Endodermal cell (in vitro differentiated cells): Measurements from ENCODE around the gene MACROD2. TPM values are rescaled to one million over a fixed set of nuclear protein-coding genes. Genes with fewer than 3 reads are reported as not detected.

Source experiments
- DNase-seq: peaks from one replicate; pipeline ENCODE4 v3.0.0-alpha.2; 2017
- H3K27ac ChIP-seq: 2 replicates; pipeline ENCODE4 v1.5.1; 2013; ENCODE audit warnings: mild to moderate bottlenecking, low read depth, low read length, moderate library complexity
- H3K27me3 ChIP-seq: 2 replicates; pipeline ENCODE4 v1.6.1; 2013; ENCODE audit warnings: mild to moderate bottlenecking, low read length, moderate library complexity; ENCODE audit not compliant: insufficient read depth, control insufficient read depth, poor library complexity, severe bottlenecking
- H3K36me3 ChIP-seq: 2 replicates; pipeline ENCODE4 v1.7.0; 2013; ENCODE audit warnings: mild to moderate bottlenecking, low read length, moderate library complexity; ENCODE audit not compliant: control insufficient read depth, insufficient read depth
- H3K4me1 ChIP-seq: one replicate; pipeline ENCODE4 v1.7.0; 2013; ENCODE audit warnings: low read length; ENCODE audit not compliant: control insufficient read depth, insufficient read depth
- H3K4me3 ChIP-seq: 2 replicates; pipeline ENCODE4 v1.5.1; 2013; ENCODE audit warnings: mild to moderate bottlenecking, low read length, moderate library complexity
- H3K9ac ChIP-seq: 2 replicates; pipeline ENCODE4 v1.6.1; 2013; ENCODE audit warnings: mild to moderate bottlenecking, low read length, moderate library complexity; ENCODE audit not compliant: poor library complexity, severe bottlenecking; ENCODE audit errors: extremely low read depth
- H3K9me3 ChIP-seq: 2 replicates; pipeline ENCODE4 v1.6.1; 2013; ENCODE audit warnings: mild to moderate bottlenecking, low read length, moderate library complexity; ENCODE audit not compliant: control insufficient read depth
- H3K27ac Mint-ChIP-seq: 2 replicates; pipeline ENCODE4 v1.8.0; 2020; ENCODE audit warnings: mixed read lengths
- H3K27me3 Mint-ChIP-seq: 2 replicates; pipeline ENCODE4 v1.8.0; 2021; ENCODE audit warnings: mild to moderate bottlenecking, mixed read lengths; ENCODE audit not compliant: insufficient read depth
- H3K36me3 Mint-ChIP-seq: 2 replicates; pipeline ENCODE4 v1.8.0; 2020; ENCODE audit warnings: low read depth, mixed read lengths
- H3K4me1 Mint-ChIP-seq: 2 replicates; pipeline ENCODE4 v1.8.0; 2020; ENCODE audit warnings: mixed read lengths
- H3K4me3 Mint-ChIP-seq: 2 replicates; pipeline ENCODE4 v1.8.0; 2020; ENCODE audit warnings: mild to moderate bottlenecking, moderate library complexity, mixed read lengths
- H3K9me3 Mint-ChIP-seq: 2 replicates; pipeline ENCODE4 v1.8.0; 2020; ENCODE audit warnings: mild to moderate bottlenecking, mixed read lengths
- WGBS, 2 experiments: methylation state at CpG; one replicate each; pipeline versions ENCODE4 v1.1.5 to v1.1.7; 2013; ENCODE audit warnings: missing lambda C conversion rate in 2 of 2, mixed read lengths in 1 of 2; ENCODE audit not compliant: insufficient coverage in 1 of 2, insufficient read length in 1 of 2; 5-methylcytosine and 5-hydroxymethylcytosine counted together
- total RNA-seq, 2 donors: library from RNA; stranded (reverse); fragmentation: NEBNext Ultra II Directional in 1 of 2; extraction: Animal tissue kit (Norgen Biotek cat#: 25700) in 1 of 2; gene quantifications; 2 replicates in 1 of 2; 3 replicates in 1 of 2; pipeline ENCODE4 v1.2.1, GENCODE V29; 2021
- TF ChIP-seq, protein P1 (sequence below): fragments of 200-600 bp; sonication (generic); conservative IDR thresholded peaks from 2 replicates; pipeline ENCODE4 v1.5.0; 2021; ENCODE audit warnings: antibody characterized with exemption, mild to moderate bottlenecking

The MACROD2 gene
- total RNA-seq, 2 donors from 2014 or later = 2.3 to 4.8 TPM

DNA sequence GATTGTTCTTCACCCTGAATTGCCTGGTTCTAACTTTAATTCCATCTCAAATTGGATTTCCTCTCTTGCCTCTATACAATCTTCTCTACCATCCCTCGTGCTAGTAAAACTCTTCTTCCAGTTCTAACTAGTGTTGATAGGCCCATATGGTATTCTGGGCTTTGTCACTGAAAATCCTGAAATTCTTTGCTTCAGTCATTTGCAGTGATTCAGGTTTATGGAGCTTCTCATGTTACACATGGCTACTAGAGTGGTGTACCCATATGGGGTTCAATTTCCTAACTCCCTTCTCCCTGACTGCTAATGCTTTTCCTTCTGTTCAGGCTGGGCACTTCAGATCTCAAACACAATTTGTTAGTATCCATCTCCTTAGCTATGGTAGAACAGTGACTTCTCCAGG lies 1621.3 kb downstream of the MACROD2 start:
- Mint-ChIP-seq H3K36me3 (no peaks in the 10 kb centered on the region), H3K9me3 (no peaks in the 10 kb centered on the region), H3K4me1 (peaks cover 13% of the 10 kb centered on the region), H3K4me3 (no peak overlapping the region), H3K27ac (no peak overlapping the region), H3K27me3 (no peaks in the 10 kb centered on the region)
- DNase-seq = no peak
- peaks cover 15% of the 10 kb centered on the region for H3K4me1 ChIP-seq
- WGBS, 2 experiments = 90 to 100% methylated on average over 1 of the region's 1 CpG
- H3K36me3 ChIP-seq = no peaks in the 10 kb centered on the region
- no peak overlapping the region for H3K27ac ChIP-seq
- H3K9me3 ChIP-seq = no peaks in the 10 kb centered on the region
- H3K4me3 ChIP-seq = no peak overlapping the region
- TF ChIP-seq, protein P1, sequence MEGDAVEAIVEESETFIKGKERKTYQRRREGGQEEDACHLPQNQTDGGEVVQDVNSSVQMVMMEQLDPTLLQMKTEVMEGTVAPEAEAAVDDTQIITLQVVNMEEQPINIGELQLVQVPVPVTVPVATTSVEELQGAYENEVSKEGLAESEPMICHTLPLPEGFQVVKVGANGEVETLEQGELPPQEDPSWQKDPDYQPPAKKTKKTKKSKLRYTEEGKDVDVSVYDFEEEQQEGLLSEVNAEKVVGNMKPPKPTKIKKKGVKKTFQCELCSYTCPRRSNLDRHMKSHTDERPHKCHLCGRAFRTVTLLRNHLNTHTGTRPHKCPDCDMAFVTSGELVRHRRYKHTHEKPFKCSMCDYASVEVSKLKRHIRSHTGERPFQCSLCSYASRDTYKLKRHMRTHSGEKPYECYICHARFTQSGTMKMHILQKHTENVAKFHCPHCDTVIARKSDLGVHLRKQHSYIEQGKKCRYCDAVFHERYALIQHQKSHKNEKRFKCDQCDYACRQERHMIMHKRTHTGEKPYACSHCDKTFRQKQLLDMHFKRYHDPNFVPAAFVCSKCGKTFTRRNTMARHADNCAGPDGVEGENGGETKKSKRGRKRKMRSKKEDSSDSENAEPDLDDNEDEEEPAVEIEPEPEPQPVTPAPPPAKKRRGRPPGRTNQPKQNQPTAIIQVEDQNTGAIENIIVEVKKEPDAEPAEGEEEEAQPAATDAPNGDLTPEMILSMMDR = no peak
- no peak overlapping the region for H3K9ac ChIP-seq
- no peaks in the 10 kb centered on the region for H3K27me3 ChIP-seq

DNA sequence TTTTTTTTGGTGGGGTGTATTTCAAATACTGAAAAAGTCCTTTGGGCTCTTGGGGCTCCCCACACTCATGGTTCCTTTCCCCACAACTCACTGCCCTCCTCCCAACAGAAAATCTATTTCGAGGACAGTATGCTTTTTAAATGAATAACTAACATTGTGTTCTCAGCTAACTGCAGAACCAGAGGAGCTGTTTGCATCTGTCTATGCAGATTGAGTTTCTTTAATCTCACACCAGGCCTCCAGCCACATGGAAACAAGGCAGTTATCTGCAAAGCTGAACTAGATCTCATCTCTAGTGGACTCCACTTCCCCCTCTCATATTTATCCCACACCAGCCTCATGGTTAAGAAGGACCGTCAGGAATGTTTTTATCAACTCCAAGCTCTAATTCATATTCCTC lies 1622.8 kb downstream of the MACROD2 start:
- Mint-ChIP-seq H3K36me3 (no peaks in the 10 kb centered on the region), H3K4me3 (no peak overlapping the region), H3K9me3 (no peaks in the 10 kb centered on the region), H3K27me3 (no peaks in the 10 kb centered on the region), H3K27ac (no peak overlapping the region), H3K4me1 (peaks cover 13% of the 10 kb centered on the region)
- Histone ChIP-seq H3K4me1 (peaks cover 15% of the 10 kb centered on the region), H3K4me3 (no peak overlapping the region), H3K36me3 (no peaks in the 10 kb centered on the region), H3K9me3 (no peaks in the 10 kb centered on the region), H3K9ac (no peak overlapping the region), H3K27me3 (no peaks in the 10 kb centered on the region), H3K27ac (no peak overlapping the region)
- DNase-seq = no peak
- TF ChIP-seq, protein P1 = no peak
- WGBS, 2 experiments = 98 to 100% methylated on average over 1 to 2 of the region's 2 CpGs

DNA sequence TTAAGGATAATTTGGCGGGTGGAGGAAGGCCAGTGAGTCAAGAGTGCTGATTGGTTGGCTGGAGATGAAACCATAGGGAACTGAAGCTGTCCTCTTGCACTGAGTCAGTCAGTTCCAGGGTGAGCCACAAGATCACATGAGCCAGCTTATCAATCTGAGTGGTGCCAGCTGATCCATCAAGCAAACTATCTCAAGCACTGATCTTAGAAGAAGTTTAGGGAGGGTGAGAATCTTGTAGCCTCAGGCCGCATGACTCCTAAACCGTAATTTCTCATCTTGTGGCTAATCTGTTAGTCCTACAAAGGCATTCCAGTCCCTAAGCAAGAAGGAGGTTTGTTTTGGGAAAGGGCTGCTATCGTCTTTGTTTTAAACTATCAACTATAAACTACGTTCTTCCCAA lies 1623.6 kb downstream of the MACROD2 start:
- DNase-seq = no peak
- peaks cover 9% of the 10 kb centered on the region for H3K4me1 Mint-ChIP-seq
- H3K36me3 Mint-ChIP-seq = no peaks in the 10 kb centered on the region
- Histone ChIP-seq H3K9me3 (no peaks in the 10 kb centered on the region), H3K4me3 (no peak overlapping the region), H3K4me1 (peaks cover 7% of the 10 kb centered on the region), H3K27me3 (no peaks in the 10 kb centered on the region), H3K27ac (no peak overlapping the region), H3K36me3 (no peaks in the 10 kb centered on the region), H3K9ac (no peak overlapping the region)
- no peak overlapping the region for H3K27ac Mint-ChIP-seq
- no peak overlapping the region for H3K4me3 Mint-ChIP-seq
- WGBS, 2 experiments = 89 to 96% methylated on average over 3 to 4 of the region's 5 CpGs
- TF ChIP-seq, protein P1 = no peak
- H3K9me3 Mint-ChIP-seq = no peaks in the 10 kb centered on the region
- no peaks in the 10 kb centered on the region for H3K27me3 Mint-ChIP-seq
